ENCODE data around the gene SYTL4.

Gene SYTL4

DNA sequence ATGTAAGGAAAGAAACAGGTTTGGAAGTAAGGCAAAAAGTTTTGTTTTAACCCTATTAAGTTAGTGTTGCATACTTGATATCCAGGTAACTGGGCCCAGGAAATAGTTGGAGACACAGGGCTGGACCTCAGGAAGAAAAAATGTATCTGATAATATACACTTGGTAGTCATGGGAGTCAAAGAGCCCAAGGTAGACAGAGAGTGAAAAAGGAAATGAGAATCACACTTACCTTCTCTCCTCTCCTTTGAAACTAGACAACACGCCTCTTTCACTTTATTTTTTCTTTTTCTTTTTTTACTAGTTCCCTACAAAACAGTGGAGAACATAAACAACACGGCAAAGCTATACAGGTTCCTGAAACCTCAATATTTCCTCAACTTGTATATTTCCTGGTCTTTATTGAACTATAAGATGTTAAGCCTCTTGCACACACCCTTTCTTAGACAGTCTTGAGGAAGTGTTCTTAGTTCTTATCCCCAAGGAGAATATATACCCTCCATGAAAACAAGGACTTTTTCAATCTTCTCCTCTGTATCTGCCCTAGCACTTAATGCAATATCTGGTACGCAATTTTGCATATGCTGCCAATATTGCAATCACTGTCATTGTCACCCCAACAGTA is 27.2 kb downstream of the SYTL4 start:
- TF ChIP-seq, protein P1, sequence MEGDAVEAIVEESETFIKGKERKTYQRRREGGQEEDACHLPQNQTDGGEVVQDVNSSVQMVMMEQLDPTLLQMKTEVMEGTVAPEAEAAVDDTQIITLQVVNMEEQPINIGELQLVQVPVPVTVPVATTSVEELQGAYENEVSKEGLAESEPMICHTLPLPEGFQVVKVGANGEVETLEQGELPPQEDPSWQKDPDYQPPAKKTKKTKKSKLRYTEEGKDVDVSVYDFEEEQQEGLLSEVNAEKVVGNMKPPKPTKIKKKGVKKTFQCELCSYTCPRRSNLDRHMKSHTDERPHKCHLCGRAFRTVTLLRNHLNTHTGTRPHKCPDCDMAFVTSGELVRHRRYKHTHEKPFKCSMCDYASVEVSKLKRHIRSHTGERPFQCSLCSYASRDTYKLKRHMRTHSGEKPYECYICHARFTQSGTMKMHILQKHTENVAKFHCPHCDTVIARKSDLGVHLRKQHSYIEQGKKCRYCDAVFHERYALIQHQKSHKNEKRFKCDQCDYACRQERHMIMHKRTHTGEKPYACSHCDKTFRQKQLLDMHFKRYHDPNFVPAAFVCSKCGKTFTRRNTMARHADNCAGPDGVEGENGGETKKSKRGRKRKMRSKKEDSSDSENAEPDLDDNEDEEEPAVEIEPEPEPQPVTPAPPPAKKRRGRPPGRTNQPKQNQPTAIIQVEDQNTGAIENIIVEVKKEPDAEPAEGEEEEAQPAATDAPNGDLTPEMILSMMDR (IDR thresholded peaks at IDR 0.05): no peak
- Histone ChIP-seq H2AFZ (no peak overlapping the region), H3K9me3 (ENCODE audit: control insufficient read depth, low read length) (no peaks in the 10 kb centered on the region), H3K4me2 (ENCODE audit: low read length) (no peak overlapping the region), H3K9ac (no peak overlapping the region), H3K79me2 (no peaks in the 10 kb centered on the region), H3K4me1 (no peaks in the 10 kb centered on the region), H3K27me3 (ENCODE audit: control insufficient read depth, insufficient read depth, low read length) (no peaks in the 10 kb centered on the region), H3K36me3 (ENCODE audit: control insufficient read depth, insufficient read depth, low read length) (no peaks in the 10 kb centered on the region), H3K27ac (no peak overlapping the region), H3K4me3 (ENCODE audit: low read depth, low read length) (no peak overlapping the region)

DNA sequence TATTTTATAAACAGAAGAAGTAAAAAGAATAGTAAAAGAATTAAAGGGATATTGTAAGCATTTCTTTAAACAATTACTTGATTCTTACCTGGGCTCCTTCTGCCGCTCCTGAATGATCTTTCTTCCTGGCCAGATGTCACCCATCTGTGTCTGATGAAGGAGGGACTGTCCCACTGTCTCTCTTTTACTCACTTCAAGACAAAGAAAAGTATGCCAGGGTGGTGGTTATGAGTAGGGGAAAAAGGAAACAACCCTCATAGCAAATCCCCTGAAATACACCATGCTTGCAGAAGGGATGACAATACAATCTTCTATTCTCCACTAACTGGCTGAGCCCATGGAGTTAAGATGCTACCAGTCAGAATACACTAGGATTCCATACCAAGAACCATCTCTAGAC is 31.1 kb downstream of the SYTL4 start:
- H3K4me3 ChIP-seq (ENCODE audit: low read depth, low read length): no peak overlapping the region
- H3K27ac ChIP-seq: no peak overlapping the region
- no peaks in the 10 kb centered on the region for H3K27me3 ChIP-seq (ENCODE audit: control insufficient read depth, insufficient read depth, low read length)
- no peak overlapping the region for H3K4me2 ChIP-seq (ENCODE audit: low read length)
- H3K36me3 ChIP-seq (ENCODE audit: control insufficient read depth, insufficient read depth, low read length): no peaks in the 10 kb centered on the region
- no peaks in the 10 kb centered on the region for H3K9me3 ChIP-seq (ENCODE audit: control insufficient read depth, low read length)
- H3K79me2 ChIP-seq: no peaks in the 10 kb centered on the region
- TF ChIP-seq, protein P1 (IDR thresholded peaks at IDR 0.05): no peak
- no peaks in the 10 kb centered on the region for H3K4me1 ChIP-seq
- no peak overlapping the region for H2AFZ ChIP-seq
- H3K9ac ChIP-seq: no peak overlapping the region

DNA sequence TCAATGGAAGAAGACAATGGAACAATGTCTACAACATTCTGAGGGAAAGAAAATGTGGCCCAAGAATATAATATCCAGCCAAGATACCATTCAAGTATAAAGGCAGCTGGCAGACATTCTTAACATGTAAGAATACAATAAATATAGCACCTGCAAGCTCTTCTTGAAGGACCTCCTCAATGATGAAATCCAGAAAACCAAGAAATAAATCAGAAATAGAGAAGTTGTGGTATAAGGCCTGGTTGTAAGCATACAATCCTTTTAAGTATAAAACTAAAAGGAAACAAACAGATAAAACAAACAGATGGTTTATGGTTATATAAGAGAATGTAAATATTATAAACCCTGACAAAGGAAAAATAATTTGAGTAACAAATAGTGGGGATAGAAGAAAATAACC is 33.4 kb downstream of the SYTL4 start:
- H3K9me3 ChIP-seq (ENCODE audit: control insufficient read depth, low read length): no peaks in the 10 kb centered on the region
- H3K27me3 ChIP-seq (ENCODE audit: control insufficient read depth, insufficient read depth, low read length): no peaks in the 10 kb centered on the region
- H3K4me1 ChIP-seq: no peaks in the 10 kb centered on the region
- no peak overlapping the region for H3K4me3 ChIP-seq (ENCODE audit: low read depth, low read length)
- H3K79me2 ChIP-seq: no peaks in the 10 kb centered on the region
- TF ChIP-seq, protein P1 (IDR thresholded peaks at IDR 0.05): no peak
- no peaks in the 10 kb centered on the region for H3K36me3 ChIP-seq (ENCODE audit: control insufficient read depth, insufficient read depth, low read length)
- no peak overlapping the region for H3K9ac ChIP-seq
- no peak overlapping the region for H3K27ac ChIP-seq
- H3K4me2 ChIP-seq (ENCODE audit: low read length): no peak overlapping the region
- H2AFZ ChIP-seq: no peak overlapping the region

DNA sequence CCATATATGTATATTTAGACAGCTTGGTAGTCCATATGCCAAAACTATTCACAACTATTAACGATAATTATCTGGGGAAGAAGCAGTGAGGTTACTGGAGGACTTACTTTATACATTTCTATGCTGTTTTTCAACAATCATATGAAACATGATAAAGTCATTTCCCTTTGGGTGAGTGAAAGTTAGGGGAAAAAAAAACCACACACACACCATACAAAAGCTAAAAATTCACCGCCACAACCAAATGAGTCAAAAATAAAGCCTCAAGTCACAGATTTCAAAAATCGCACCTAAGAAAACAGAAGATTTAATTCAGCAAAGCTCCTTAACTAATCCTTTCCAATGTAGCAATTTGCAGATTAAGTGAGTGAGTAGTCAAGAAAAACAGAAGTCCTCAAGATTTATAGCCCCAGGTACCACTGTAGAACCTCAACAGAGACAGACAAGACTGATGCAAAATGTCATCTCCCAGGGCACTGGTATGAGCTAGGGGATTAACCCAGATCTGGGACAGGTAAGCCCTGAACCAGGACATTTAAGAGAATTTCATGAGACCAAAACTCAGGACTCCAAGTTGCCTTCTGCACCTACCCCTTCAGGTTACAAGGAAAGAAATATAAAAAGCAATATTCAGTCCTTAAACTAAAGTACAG is 35.1 kb downstream of the SYTL4 start:
- no peak overlapping the region for H3K4me3 ChIP-seq (ENCODE audit: low read depth, low read length)
- H2AFZ ChIP-seq: no peak overlapping the region
- H3K9me3 ChIP-seq (ENCODE audit: control insufficient read depth, low read length): no peaks in the 10 kb centered on the region
- H3K27me3 ChIP-seq (ENCODE audit: control insufficient read depth, insufficient read depth, low read length): no peaks in the 10 kb centered on the region
- no peaks in the 10 kb centered on the region for H3K4me1 ChIP-seq
- no peak overlapping the region for H3K4me2 ChIP-seq (ENCODE audit: low read length)
- H3K9ac ChIP-seq: no peak overlapping the region
- H3K79me2 ChIP-seq: no peaks in the 10 kb centered on the region
- H3K27ac ChIP-seq: no peak overlapping the region
- TF ChIP-seq, protein P1 (IDR thresholded peaks at IDR 0.05): no peak
- no peaks in the 10 kb centered on the region for H3K36me3 ChIP-seq (ENCODE audit: control insufficient read depth, insufficient read depth, low read length)

DNA sequence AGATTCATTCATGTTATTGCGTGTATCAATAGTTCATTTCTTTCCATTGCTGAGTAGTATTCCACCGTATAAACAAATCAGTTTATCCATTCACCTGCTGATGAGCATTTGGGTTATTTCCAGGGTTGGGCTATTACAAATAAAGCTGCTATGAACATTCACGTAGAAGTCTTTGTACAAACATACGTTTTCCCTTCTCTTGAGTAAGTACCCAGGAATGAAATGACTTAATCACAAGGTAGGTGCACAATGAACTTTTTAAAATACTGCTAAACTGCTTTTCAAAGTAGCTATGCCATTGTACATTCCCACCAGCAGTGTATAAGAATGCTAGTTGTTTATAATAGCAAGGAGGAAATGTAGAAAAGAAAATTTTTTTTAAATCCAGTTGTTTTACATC is 35.9 kb downstream of the SYTL4 start:
- no peak overlapping the region for H3K4me3 ChIP-seq (ENCODE audit: low read depth, low read length)
- no peaks in the 10 kb centered on the region for H3K79me2 ChIP-seq
- H3K27me3 ChIP-seq (ENCODE audit: control insufficient read depth, insufficient read depth, low read length): no peaks in the 10 kb centered on the region
- no peak overlapping the region for H3K4me2 ChIP-seq (ENCODE audit: low read length)
- H3K4me1 ChIP-seq: no peaks in the 10 kb centered on the region
- H3K27ac ChIP-seq: no peak overlapping the region
- H2AFZ ChIP-seq: no peak overlapping the region
- no peaks in the 10 kb centered on the region for H3K9me3 ChIP-seq (ENCODE audit: control insufficient read depth, low read length)
- no peaks in the 10 kb centered on the region for H3K36me3 ChIP-seq (ENCODE audit: control insufficient read depth, insufficient read depth, low read length)
- no peak overlapping the region for H3K9ac ChIP-seq
- TF ChIP-seq, protein P1 (IDR thresholded peaks at IDR 0.05): no peak
